Measurements from ENCODE around the gene CYTL1.

CYTL1 gene

GRCh38 chr4:4995103-4995907 lies 24.0 kb downstream of the CYTL1 start:
- DNase-seq: peak; percentile 6

- DNase-seq: no peak
Observed at GRCh38 chr4:4994312-4995097, 24.8 kb downstream of the CYTL1 start.

GRCh38 chr4:4992833-4993232 lies 26.4 kb downstream of the CYTL1 start:
- no peak for DNase-seq

- no peak for DNase-seq
Observed at GRCh38 chr4:4991541-4992099, 27.6 kb downstream of the CYTL1 start.

GRCh38 chr4:4990857-4991540 lies 28.3 kb downstream of the CYTL1 start:
- no peak for DNase-seq

- DNase-seq: no peak
Observed at GRCh38 chr4:4990329-4990728, 28.9 kb downstream of the CYTL1 start.

- no peak for DNase-seq
Observed at GRCh38 chr4:4989083-4989622, 30.1 kb downstream of the CYTL1 start.

- no peak for DNase-seq
Observed at GRCh38 chr4:4987656-4988055, 31.6 kb downstream of the CYTL1 start.

- DNase-seq: no peak
Observed at GRCh38 chr4:4986841-4987240, 32.4 kb downstream of the CYTL1 start.

- no peak for DNase-seq
Observed at GRCh38 chr4:4985844-4986243, 33.4 kb downstream of the CYTL1 start.

GRCh38 chr4:4985036-4985435 lies 34.2 kb downstream of the CYTL1 start:
- no peak for DNase-seq

GRCh38 chr4:4984186-4984585 lies 35.1 kb downstream of the CYTL1 start:
- DNase-seq: no peak

GRCh38 chr4:4981827-4982226 lies 37.4 kb downstream of the CYTL1 start:
- no peak for DNase-seq

- DNase-seq: no peak
Observed at GRCh38 chr4:4981427-4981826, 37.8 kb downstream of the CYTL1 start.

- no peak for DNase-seq
Observed at GRCh38 chr4:4980621-4981230, 38.5 kb downstream of the CYTL1 start.

GRCh38 chr4:4979971-4980370 lies 39.3 kb downstream of the CYTL1 start:
- no peak for DNase-seq

- DNase-seq: no peak
Observed at GRCh38 chr4:4974727-4975126, 44.5 kb downstream of the CYTL1 start.

- DNase-seq: no peak
Observed at GRCh38 chr4:4971796-4972195, 47.5 kb downstream of the CYTL1 start.

GRCh38 chr4:4969298-4969697 lies 50.0 kb downstream of the CYTL1 start:
- DNase-seq: no peak

GRCh38 chr4:4968161-4968725 lies 51.0 kb downstream of the CYTL1 start:
- no peak for DNase-seq
